Spleen (tissue), 7 donors: ENCODE data around the gene SEC16A.

Source experiments
- CTCF ChIP-seq, 11 experiments: fragments of 200-600 bp in 7 of 11; fragments of 450-650 bp in 4 of 11; sonication (generic) in 4 of 11; IDR thresholded peaks in 8 of 11; conservative IDR thresholded peaks in 3 of 11; 1 replicate in 7 of 11; 2 replicates in 4 of 11; pipeline versions ENCODE4 v1.4.0 to v1.8.0; 2016 to 2021; ENCODE audit warnings: antibody characterized with exemption in 11 of 11, inconsistent platforms in 4 of 11, mild to moderate bottlenecking in 1 of 11
- POLR2A ChIP-seq, 3 donors: fragments of 450-650 bp; IDR thresholded peaks; one replicate each; pipeline ENCODE4 v1.5.1; 2017; ENCODE audit warnings: antibody characterized with exemption in 3 of 3, mild to moderate bottlenecking in 1 of 3
- POLR2AphosphoS5 ChIP-seq, 3 donors: sonication (generic); formaldehyde crosslinking; IDR thresholded peaks; one replicate each; pipeline ENCODE4 v1.5.1; 2017; ENCODE audit warnings: antibody characterized with exemption in 3 of 3
- donor health status: DM: no; HTN: no; CAD: no; lungs with moderate emphysema.
- donor health status: DM: no; HTN: no; CAD: no.
- donor health status: DM: no; HTN: no; CAD: no.

GRCh38 chr9:136463578-136463977 is 19.3 kb downstream of the SEC16A start:
- TF ChIP-seq CTCF (IDR thresholded peaks at IDR 0.05 in 8 of 11, conservative IDR thresholded peaks at IDR 0.05 in 3 of 11) = no peak
- no peak for TF ChIP-seq POLR2A (IDR thresholded peaks at IDR 0.05)
- peak in 1 of 3 donors; percentile 22 for TF ChIP-seq POLR2AphosphoS5 (IDR thresholded peaks at IDR 0.05)
